Psoas muscle (tissue), 8 donors: ENCODE results near the gene RAD1. TPM values are rescaled to one million over a fixed set of nuclear protein-coding genes. Genes with fewer than 3 reads are reported as not detected.

ENCODE experiments used
- ATAC-seq, 4 donors: fragments of 200-7000 bp; cut with Tn5 transposase; one replicate each; pipeline ENCODE4 v1.9.1; 2020; ENCODE audit warnings: moderate library complexity in 3 of 4, mild to moderate bottlenecking in 2 of 4
- DNase-seq, 2 donors: peaks; one replicate each; pipeline ENCODE4 v3.0.0-alpha.2; 2020
- H3K27ac ChIP-seq: fragments of 200-600 bp; one replicate; pipeline ENCODE4 v1.8.0; 2022
- H3K27me3 ChIP-seq, 3 donors: fragments of 200-600 bp in 1 of 3; one replicate each; pipeline versions ENCODE4 v1.6.1 to v1.8.0; 2013 to 2022; ENCODE audit warnings: low read length in 2 of 3, mild to moderate bottlenecking in 2 of 3, moderate library complexity in 1 of 3; ENCODE audit not compliant: insufficient read depth in 3 of 3
- H3K36me3 ChIP-seq, 2 donors: fragments of 200-600 bp in 1 of 2; one replicate each; pipeline versions ENCODE4 v1.6.1 to v1.8.0; 2013 to 2022; ENCODE audit warnings: low read depth in 1 of 2, mild to moderate bottlenecking in 1 of 2, moderate library complexity in 1 of 2; ENCODE audit not compliant: insufficient read depth in 1 of 2
- H3K4me1 ChIP-seq: fragments of 200-600 bp; one replicate; pipeline ENCODE4 v1.8.0; 2022
- H3K4me3 ChIP-seq: fragments of 200-600 bp; one replicate; pipeline ENCODE4 v1.8.0; 2022; ENCODE audit warnings: mild to moderate bottlenecking
- H3K9me3 ChIP-seq: fragments of 200-600 bp; one replicate; pipeline ENCODE4 v1.8.0; 2022
- CTCF ChIP-seq: fragments of 200-600 bp; IDR thresholded peaks from one replicate; pipeline ENCODE4 v1.8.0; 2022; ENCODE audit warnings: antibody characterized with exemption
- WGBS, 3 donors: extraction: QIAGEN DNeasy Blood & Tissue Kit; methylation state at CpG; one replicate each; pipeline versions ENCODE4 v1.1.6 to v1.1.7; 2013; 5-methylcytosine and 5-hydroxymethylcytosine counted together
- intact Hi-C, 2 donors: fragments of 100-400 bp; cut with DNase I; formaldehyde crosslinking; loops; one replicate each; pipeline versions ENCODE4 v1.11.0 to v1.14.2; 2022
- long read RNA-seq, 2 donors: library from polyadenylated mRNA; unstranded; transcript quantifications; one replicate each; pipeline ENCODE4 v2.0.0, GENCODE V29; 2021
- polyA plus RNA-seq, 3 donors: library from polyadenylated mRNA; stranded (reverse); fragments of 200-250 nt; gene quantifications; one replicate each; pipeline ENCODE4 v1.2.3, GENCODE V29; 2013
- total RNA-seq, 4 donors: library from RNA; stranded (reverse); fragmentation: NEBNext Ultra II Directional in 2 of 4; extraction: Animal tissue kit (Norgen Biotek cat#: 25700) in 2 of 4; gene quantifications; one replicate each; pipeline versions ENCODE4 v1.2.1 to v1.2.4, GENCODE V29; 2021 to 2023
- donor health status: healthy with polysubstance abuse.
- donor health status: DM: no; HTN: no; CAD: no; lungs with moderate emphysema.
- donor health status: Bipolar disorder and iron deficiency.
- donor health status: healthy.
- donor health status: DM: yes; HTN: yes; CAD: no.
- donor health status: DM: no; HTN: no; CAD: no.
- donor health status: DM: no; HTN: no; CAD: no.
- donor health status: DM: yes; HTN: yes; CAD: no.

The RAD1 gene
- total RNA-seq (10 to 100 TPM; 16.6 to 20.0 (median 18.2) TPM), polyA plus RNA-seq (10 to 100 TPM; 15.8 to 43.1 (median 18.0) TPM)
- long read RNA-seq, donor 1, full-length matches to known transcripts: 10 of 24 reads
- long read RNA-seq, donor 1, partial matches to known transcripts: 0 of 24 reads
- long read RNA-seq, donor 1, other reads (novel, unspliced or antisense): 14 of 24 reads
- long read RNA-seq, donor 2, full-length matches to known transcripts: 11 of 31 reads
- long read RNA-seq, donor 2, partial matches to known transcripts: 3 of 31 reads
- long read RNA-seq, donor 2, other reads (novel, unspliced or antisense): 17 of 31 reads

GRCh38 chr5:34915139-34915855 lies at the start of gene RAD1, which contains the start of gene BRIX1:
Gene RAD1, minus strand, starts transcription at chr5:34915504. Its CDS starts 612 bp downstream, at chr5:34914892.
Gene BRIX1, plus strand, starts transcription at chr5:34915711. Its CDS starts 28 bp downstream, at chr5:34915739.
- peak within 1 kb of the TSS; percentile 90 for H3K27ac ChIP-seq
- peak; percentile 100 for ATAC-seq
- H3K36me3 ChIP-seq: peaks cover 0 to 48% of the 10 kb centered on the region in 2 donors
- peak within 1 kb of the TSS; percentile 90 for H3K4me3 ChIP-seq
- WGBS, 3 donors: 0 to 1% (median 0%) methylated on average over 67 of the region's 67 CpGs
- peak; percentile 97 to 98 for DNase-seq
- H3K27me3 ChIP-seq: no peaks in the 10 kb centered on the region
- peaks cover 24% of the 10 kb centered on the region for H3K4me1 ChIP-seq
- H3K9me3 ChIP-seq: no peaks in the 10 kb centered on the region
- TF ChIP-seq CTCF: no peak
- intact Hi-C loops: no loop called here

- intact Hi-C loops: no loop called here
These were observed 44.0 kb upstream of the RAD1 start for GRCh38 chr5:34959323-34959722.

GRCh38 chr5:34957857-34958690 lies 42.8 kb upstream of the RAD1 start:
- no peak for DNase-seq

More at GRCh38 chr5:34959323-34959722, 44.0 kb upstream of the RAD1 start:
- no peak overlapping the region for H3K27ac ChIP-seq
- 81 to 95% (median 87%) methylated on average over 1 of the region's 1 CpG for WGBS, 3 donors
- peaks cover 0 to 29% of the 10 kb centered on the region in 2 donors for H3K36me3 ChIP-seq
- no peak for TF ChIP-seq CTCF
- H3K4me1 ChIP-seq: no peaks in the 10 kb centered on the region
- DNase-seq (no peak), ATAC-seq (no peak)
- no peaks in the 10 kb centered on the region for H3K27me3 ChIP-seq
- H3K9me3 ChIP-seq: no peaks in the 10 kb centered on the region
- H3K4me3 ChIP-seq: no peak overlapping the region

More at GRCh38 chr5:34957857-34958690, 42.8 kb upstream of the RAD1 start:
- TF ChIP-seq CTCF: peak; percentile 38
- intact Hi-C loops: no loop called here
- ATAC-seq: no peak
- WGBS, 3 donors: 62 to 68% (median 63%) methylated on average over 5 of the region's 5 CpGs
- no peaks in the 10 kb centered on the region for H3K27me3 ChIP-seq
- H3K27ac ChIP-seq: no peak overlapping the region
- no peak overlapping the region for H3K4me3 ChIP-seq
- H3K4me1 ChIP-seq: no peaks in the 10 kb centered on the region
- H3K9me3 ChIP-seq: no peaks in the 10 kb centered on the region
- peaks cover 0 to 41% of the 10 kb centered on the region in 2 donors for H3K36me3 ChIP-seq
